Fibroblast of lung (primary cell): ENCODE data around the gene SRGAP2. TPM values are rescaled to one million over a fixed set of nuclear protein-coding genes. Genes with fewer than 3 reads are reported as not detected.
"Not testable (repeated sequence)": the region's sequence is repeated elsewhere in the genome, so short reads cannot be mapped to it uniquely, and the experiment has no call there.

ENCODE experiments used
- DNase-seq, 2 donors: peaks; one replicate each; pipeline versions ENCODE4 v3.0.0 to v3.0.0-alpha.2; 2010; ENCODE audit warnings: low read depth in 2 of 2
- H2AFZ ChIP-seq: 2 replicates; pipeline ENCODE4 v1.5.1; 2012; ENCODE audit warnings: low read length, control low read depth, inconsistent platforms
- H3K27ac ChIP-seq: 2 replicates; pipeline ENCODE4 v1.5.1; 2011; ENCODE audit warnings: low read length, control low read depth; ENCODE audit not compliant: insufficient read depth
- H3K27me3 ChIP-seq: 2 replicates; pipeline ENCODE4 v1.5.1; 2011; ENCODE audit warnings: mild to moderate bottlenecking, low read length; ENCODE audit not compliant: control insufficient read depth, insufficient read depth
- H3K36me3 ChIP-seq: 2 replicates; pipeline ENCODE4 v1.5.1; 2011; ENCODE audit warnings: low read length; ENCODE audit not compliant: control insufficient read depth, insufficient read depth
- H3K4me1 ChIP-seq: 2 replicates; pipeline ENCODE4 v1.5.1; 2011; ENCODE audit warnings: low read length; ENCODE audit not compliant: control insufficient read depth, insufficient read depth; ENCODE audit errors: extremely low read depth
- H3K4me2 ChIP-seq: 2 replicates; pipeline ENCODE4 v1.5.1; 2011; ENCODE audit warnings: low read length, control low read depth; ENCODE audit not compliant: insufficient read depth; ENCODE audit errors: extremely low read depth
- H3K4me3 ChIP-seq, 4 experiments: fragments of 200-600 bp in 1 of 4; sonication (generic) in 1 of 4; replicated peaks in 1 of 4; 2 replicates each; pipeline ENCODE4 v1.5.1; 2011 to 2016; ENCODE audit warnings: low read length in 4 of 4, low read depth in 3 of 4, mild to moderate bottlenecking in 3 of 4, control low read depth in 2 of 4, inconsistent platforms in 1 of 4, mixed read lengths in 1 of 4; ENCODE audit not compliant: insufficient read depth in 1 of 4; ENCODE audit errors: control extremely low read depth in 1 of 4
- H3K79me2 ChIP-seq: 2 replicates; pipeline ENCODE4 v1.5.1; 2012; ENCODE audit warnings: mild to moderate bottlenecking, low read length, inconsistent platforms; ENCODE audit not compliant: control insufficient read depth, insufficient read depth
- H3K9ac ChIP-seq: 2 replicates; pipeline ENCODE4 v1.5.1; 2011; ENCODE audit warnings: mild to moderate bottlenecking, low read length, control low read depth; ENCODE audit not compliant: insufficient read depth
- H3K9me3 ChIP-seq: 2 replicates; pipeline ENCODE4 v1.5.1; 2012; ENCODE audit warnings: low read depth, low read length; ENCODE audit not compliant: control insufficient read depth, insufficient read depth
- H4K20me1 ChIP-seq: 2 replicates; pipeline ENCODE4 v1.5.1; 2011; ENCODE audit warnings: low read length; ENCODE audit not compliant: control insufficient read depth, insufficient read depth; ENCODE audit errors: extremely low read depth
- polyA minus RNA-seq: library from RNA; depleted of rRNA, polyadenylated mRNA; stranded (reverse); fragments of >200 nt; gene quantifications from 2 replicates; pipeline ENCODE4 v1.2.3, GENCODE V29; 2011; ENCODE audit warnings: low replicate concordance
- polyA plus RNA-seq, 2 donors: library from polyadenylated mRNA; depleted of rRNA in 1 of 2; stranded (reverse) in 1 of 2; unstranded in 1 of 2; fragments of >200 nt; gene quantifications; 2 replicates each; pipeline ENCODE4 v1.2.1, GENCODE V29; 2011 to 2012; ENCODE audit warnings: missing spikeins in 1 of 2
- total RNA-seq: library from RNA; depleted of rRNA; stranded (reverse); fragments of >200 nt; gene quantifications from 2 replicates; pipeline ENCODE4 v1.2.1, GENCODE V29; 2014

The SRGAP2 gene
- total RNA-seq (47.3 and 51.9 TPM in 2 replicates), polyA plus RNA-seq (14.3 and 17.7 TPM in 2 replicates), polyA minus RNA-seq (36.9 and 57.9 TPM in 2 replicates)
- polyA plus RNA-seq (2012): 28.5 and 30.3 TPM in 2 replicates

DNA sequence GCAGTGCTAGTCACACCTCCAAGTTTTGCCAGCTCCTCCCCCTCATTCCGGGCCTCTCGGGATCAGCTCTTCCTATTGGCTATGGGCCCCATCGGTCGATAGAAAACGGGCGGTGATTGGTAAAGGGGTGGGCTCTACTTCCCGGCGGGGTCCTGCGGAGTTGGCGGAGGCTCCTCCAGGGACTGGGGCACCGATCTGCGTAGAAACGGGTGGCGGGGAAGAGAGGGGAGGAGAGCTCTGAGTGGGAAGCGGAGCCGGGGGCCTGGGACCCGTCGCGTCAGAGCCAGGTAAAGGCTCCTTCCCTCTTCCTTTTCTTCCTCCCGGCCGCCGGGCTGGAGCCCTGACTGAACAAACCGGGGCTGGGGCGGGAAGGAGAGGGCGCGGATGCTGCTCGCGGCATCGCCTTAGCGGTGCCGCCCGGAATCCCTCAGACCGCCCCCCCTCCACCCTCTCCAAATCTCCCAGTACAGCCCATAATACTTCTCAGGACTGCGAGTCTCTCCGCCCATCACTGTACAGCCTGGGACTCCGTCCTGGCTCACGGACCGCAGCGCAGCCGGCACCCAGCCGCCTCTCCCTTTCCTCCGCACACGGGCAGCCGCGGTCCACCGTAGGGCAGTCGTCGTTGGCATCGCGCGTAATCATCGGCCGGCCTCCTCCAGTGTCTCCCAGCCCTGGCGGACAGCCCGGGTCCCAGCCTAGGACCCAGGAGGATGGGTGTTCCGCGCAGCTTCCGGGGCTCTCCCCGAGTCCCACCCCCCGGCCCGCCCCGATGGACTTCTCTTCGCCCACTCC lies at the start of gene SRGAP2:
Gene SRGAP2 (plus strand): TSS at position 178 of the 795 bp plus-strand sequence. CDS start 2,430 bp downstream, outside the sequence.
- not testable (repeated sequence) for H3K4me2 ChIP-seq, H3K79me2 ChIP-seq, H3K36me3 ChIP-seq, H4K20me1 ChIP-seq, H3K4me1 ChIP-seq, H3K27me3 ChIP-seq, H3K9me3 ChIP-seq, H2AFZ ChIP-seq
- Histone ChIP-seq H3K9ac (peak within 1 kb of the TSS; percentile 42), H3K27ac (peak within 1 kb of the TSS; percentile 57), H3K4me3 (peak within 1 kb of the TSS; percentile 17 to 55 (median 35))
- peak; percentile 63 to 66 for DNase-seq

GRCh38 chr1:206167350-206168029 lies 35.9 kb upstream of the SRGAP2 start:
- H3K27ac ChIP-seq, H3K9me3 ChIP-seq, H3K4me2 ChIP-seq, H3K27me3 ChIP-seq, H3K79me2 ChIP-seq, H3K9ac ChIP-seq, H3K4me1 ChIP-seq, H4K20me1 ChIP-seq, H2AFZ ChIP-seq, H3K4me3 ChIP-seq, H3K36me3 ChIP-seq, DNase-seq: not testable (repeated sequence)

GRCh38 chr1:206169794-206170193 lies 33.5 kb upstream of the SRGAP2 start:
- not testable (repeated sequence) for H3K27ac ChIP-seq, H3K4me1 ChIP-seq, H4K20me1 ChIP-seq, H3K36me3 ChIP-seq, H3K27me3 ChIP-seq, H3K4me2 ChIP-seq, H3K9me3 ChIP-seq, H2AFZ ChIP-seq, H3K79me2 ChIP-seq, H3K4me3 ChIP-seq, H3K9ac ChIP-seq
- DNase-seq: peak; percentile 33 to 58

DNA sequence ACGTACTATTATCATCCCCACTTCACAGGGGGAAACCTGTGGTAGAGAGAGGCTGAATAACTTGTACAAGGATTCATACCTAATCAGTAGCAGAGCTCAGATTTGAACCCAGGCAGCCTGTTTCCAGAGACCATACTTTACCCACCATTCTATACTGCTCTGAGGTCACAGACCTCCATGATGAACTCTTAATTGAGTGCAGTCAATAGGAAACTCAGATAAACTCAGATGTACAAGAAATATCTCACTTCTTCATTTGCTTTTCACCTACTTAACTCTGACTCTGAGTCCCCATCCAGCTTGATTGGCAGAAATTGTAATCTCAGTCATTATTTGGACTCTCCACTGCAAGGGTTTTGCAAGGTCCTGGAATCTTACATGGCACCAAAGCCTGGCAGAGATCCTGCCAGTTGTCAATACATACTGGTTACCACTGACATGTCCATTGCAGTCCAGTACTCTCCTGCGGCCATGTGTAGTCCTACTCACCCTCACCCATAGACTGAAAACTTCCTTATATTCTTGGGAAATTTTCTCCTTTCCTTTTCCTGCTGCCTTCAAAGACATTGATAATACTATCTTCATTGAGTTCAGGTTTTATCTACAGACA lies 30.1 kb upstream of the SRGAP2 start:
- not testable (repeated sequence) for H3K79me2 ChIP-seq, DNase-seq, H3K4me1 ChIP-seq, H3K4me2 ChIP-seq, H3K27ac ChIP-seq, H2AFZ ChIP-seq, H3K9ac ChIP-seq, H3K27me3 ChIP-seq, H3K9me3 ChIP-seq, H3K36me3 ChIP-seq, H3K4me3 ChIP-seq, H4K20me1 ChIP-seq
